SK-N-SH treated with all-trans-retinoic acid at 6 μM for 48 hours (cell line): ENCODE measurements around the gene NMT2.

Source experiments
- ATAC-seq: fragments of 200-7000 bp; cut with Tn5 transposase; 3 replicates; pipeline ENCODE4 v1.9.1; 2020; ENCODE audit warnings: mild to moderate bottlenecking, moderate library complexity
- ARNTL ChIP-seq: fragments of 450-650 bp; formaldehyde crosslinking; IDR thresholded peaks from 2 replicates; pipeline ENCODE4 v1.5.0; 2020; ENCODE audit warnings: low read depth, mild to moderate bottlenecking, moderate library complexity, borderline replicate concordance
- BACH2 ChIP-seq: fragments of 250-450 bp; sonication (Bioruptor Pico); IDR thresholded peaks from 2 replicates; pipeline ENCODE4 v1.9.0; 2021; ENCODE audit warnings: mild to moderate bottlenecking, borderline replicate concordance
- CSDC2 ChIP-seq: fragments of 250-450 bp; sonication (Bioruptor Pico); IDR thresholded peaks from 2 replicates; pipeline ENCODE4 v1.5.0; 2020; ENCODE audit warnings: mild to moderate bottlenecking, moderate library complexity
- ESRRG ChIP-seq: fragments of 250-450 bp; sonication (Bioruptor Pico); IDR thresholded peaks from 2 replicates; pipeline ENCODE4 v1.6.1; 2021; ENCODE audit warnings: mild to moderate bottlenecking
- ISL1 ChIP-seq: fragments of 250-450 bp; sonication (Bioruptor Pico); IDR thresholded peaks from 2 replicates; pipeline ENCODE4 v2.1.2; 2022; ENCODE audit warnings: mild to moderate bottlenecking, moderate library complexity
- OSR1 ChIP-seq: fragments of 250-450 bp; sonication (Bioruptor Pico); IDR thresholded peaks from 2 replicates; pipeline ENCODE4 v1.8.0; 2022; ENCODE audit warnings: moderate library complexity, mild to moderate bottlenecking, inconsistent platforms
- PPARA ChIP-seq: fragments of 250-450 bp; sonication (Bioruptor Pico); IDR thresholded peaks from 2 replicates; pipeline ENCODE4 v1.5.0; 2020; ENCODE audit warnings: mild to moderate bottlenecking, borderline replicate concordance
- RARB ChIP-seq: fragments of 250-450 bp; sonication (Bioruptor Pico); IDR thresholded peaks from 2 replicates; pipeline ENCODE4 v1.8.0; 2021; ENCODE audit warnings: mild to moderate bottlenecking, moderate library complexity
- SNAI2 ChIP-seq: fragments of 250-450 bp; sonication (Bioruptor Pico); IDR thresholded peaks from 2 replicates; pipeline ENCODE4 v1.5.0; 2020; ENCODE audit warnings: mild to moderate bottlenecking, moderate library complexity
- TCF4 ChIP-seq: fragments of 250-450 bp; sonication (Bioruptor Pico); IDR thresholded peaks from 2 replicates; pipeline ENCODE4 v1.8.0; 2021; ENCODE audit warnings: mild to moderate bottlenecking, moderate library complexity, borderline replicate concordance
- TOX ChIP-seq: fragments of 250-450 bp; sonication (Bioruptor Pico); IDR thresholded peaks from 2 replicates; pipeline ENCODE4 v1.8.0; 2021; ENCODE audit warnings: mild to moderate bottlenecking, moderate library complexity, borderline replicate concordance
- ZC3H10 ChIP-seq: fragments of 250-450 bp; sonication (Bioruptor Pico); IDR thresholded peaks from 2 replicates; pipeline ENCODE4 v1.5.1; 2021; ENCODE audit warnings: mild to moderate bottlenecking, moderate library complexity
- ZFP3 ChIP-seq: fragments of 250-450 bp; sonication (Bioruptor Pico); IDR thresholded peaks from 2 replicates; pipeline ENCODE4 v1.5.0; 2020; ENCODE audit warnings: mild to moderate bottlenecking, moderate library complexity
- ZFP30 ChIP-seq: fragments of 450-650 bp; formaldehyde crosslinking; IDR thresholded peaks from 2 replicates; pipeline ENCODE4 v1.5.0; 2022; ENCODE audit warnings: mild to moderate bottlenecking, moderate library complexity
- ZNF565 ChIP-seq: fragments of 450-650 bp; formaldehyde crosslinking; conservative IDR thresholded peaks from 2 replicates; pipeline ENCODE4 v1.5.0; 2020; ENCODE audit warnings: low read depth, mild to moderate bottlenecking, moderate library complexity
- ZNF70 ChIP-seq: fragments of 450-650 bp; formaldehyde crosslinking; IDR thresholded peaks from 2 replicates; pipeline ENCODE4 v1.5.0; 2020; ENCODE audit warnings: mild to moderate bottlenecking, moderate library complexity
- ZNF8 ChIP-seq: fragments of 450-650 bp; formaldehyde crosslinking; IDR thresholded peaks from 2 replicates; pipeline ENCODE4 v1.5.0; 2020; ENCODE audit warnings: mild to moderate bottlenecking, moderate library complexity
- TF ChIP-seq, protein P1 (sequence below): fragments of 250-450 bp; sonication (Bioruptor Pico); IDR thresholded peaks from 2 replicates; pipeline ENCODE4 v1.8.0; 2020; ENCODE audit warnings: mild to moderate bottlenecking, moderate library complexity, borderline replicate concordance
- TF ChIP-seq, protein P2 (sequence below): fragments of 250-450 bp; sonication (Bioruptor Pico); IDR thresholded peaks from 2 replicates; pipeline ENCODE4 v1.8.0; 2021; ENCODE audit warnings: low read depth, mild to moderate bottlenecking, moderate library complexity, borderline replicate concordance
- TF ChIP-seq, protein P3 (sequence below): fragments of 250-450 bp; sonication (Bioruptor Pico); IDR thresholded peaks from 2 replicates; pipeline ENCODE4 v1.5.1; 2021; ENCODE audit warnings: mild to moderate bottlenecking, moderate library complexity
- TF ChIP-seq, protein P4 (sequence below): fragments of 250-450 bp; sonication (Bioruptor Pico); IDR thresholded peaks from 2 replicates; pipeline ENCODE4 v1.5.0; 2020; ENCODE audit warnings: mild to moderate bottlenecking, moderate library complexity

Gene NMT2

DNA sequence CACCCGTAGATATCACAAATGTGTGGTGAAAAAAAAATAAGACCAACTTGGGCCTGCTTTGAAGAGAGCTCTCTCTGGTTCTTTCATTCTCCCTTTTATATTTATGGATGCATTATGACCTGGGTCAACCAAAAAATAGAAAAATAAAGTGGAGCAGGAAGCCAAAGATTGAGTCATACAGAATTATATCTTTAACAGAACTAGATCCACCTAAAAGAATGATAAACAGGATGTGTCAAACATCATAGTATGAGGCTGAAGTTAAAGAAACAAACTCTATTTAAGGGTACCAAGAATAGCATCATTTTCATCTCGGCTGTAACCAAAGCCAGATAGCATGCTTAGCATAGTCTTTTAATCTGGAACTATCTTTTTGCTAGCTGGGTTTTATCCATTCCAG is 28.8 kb upstream of the NMT2 start:
- TF ChIP-seq, protein P1, sequence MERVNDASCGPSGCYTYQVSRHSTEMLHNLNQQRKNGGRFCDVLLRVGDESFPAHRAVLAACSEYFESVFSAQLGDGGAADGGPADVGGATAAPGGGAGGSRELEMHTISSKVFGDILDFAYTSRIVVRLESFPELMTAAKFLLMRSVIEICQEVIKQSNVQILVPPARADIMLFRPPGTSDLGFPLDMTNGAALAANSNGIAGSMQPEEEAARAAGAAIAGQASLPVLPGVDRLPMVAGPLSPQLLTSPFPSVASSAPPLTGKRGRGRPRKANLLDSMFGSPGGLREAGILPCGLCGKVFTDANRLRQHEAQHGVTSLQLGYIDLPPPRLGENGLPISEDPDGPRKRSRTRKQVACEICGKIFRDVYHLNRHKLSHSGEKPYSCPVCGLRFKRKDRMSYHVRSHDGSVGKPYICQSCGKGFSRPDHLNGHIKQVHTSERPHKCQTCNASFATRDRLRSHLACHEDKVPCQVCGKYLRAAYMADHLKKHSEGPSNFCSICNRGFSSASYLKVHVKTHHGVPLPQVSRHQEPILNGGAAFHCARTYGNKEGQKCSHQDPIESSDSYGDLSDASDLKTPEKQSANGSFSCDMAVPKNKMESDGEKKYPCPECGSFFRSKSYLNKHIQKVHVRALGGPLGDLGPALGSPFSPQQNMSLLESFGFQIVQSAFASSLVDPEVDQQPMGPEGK (CRISPR knock-in tag): no peak
- TF ChIP-seq OSR1 (CRISPR knock-in tag) (no peak), SNAI2 (CRISPR knock-in tag) (no peak)
- peak; percentile 68 for ATAC-seq

DNA sequence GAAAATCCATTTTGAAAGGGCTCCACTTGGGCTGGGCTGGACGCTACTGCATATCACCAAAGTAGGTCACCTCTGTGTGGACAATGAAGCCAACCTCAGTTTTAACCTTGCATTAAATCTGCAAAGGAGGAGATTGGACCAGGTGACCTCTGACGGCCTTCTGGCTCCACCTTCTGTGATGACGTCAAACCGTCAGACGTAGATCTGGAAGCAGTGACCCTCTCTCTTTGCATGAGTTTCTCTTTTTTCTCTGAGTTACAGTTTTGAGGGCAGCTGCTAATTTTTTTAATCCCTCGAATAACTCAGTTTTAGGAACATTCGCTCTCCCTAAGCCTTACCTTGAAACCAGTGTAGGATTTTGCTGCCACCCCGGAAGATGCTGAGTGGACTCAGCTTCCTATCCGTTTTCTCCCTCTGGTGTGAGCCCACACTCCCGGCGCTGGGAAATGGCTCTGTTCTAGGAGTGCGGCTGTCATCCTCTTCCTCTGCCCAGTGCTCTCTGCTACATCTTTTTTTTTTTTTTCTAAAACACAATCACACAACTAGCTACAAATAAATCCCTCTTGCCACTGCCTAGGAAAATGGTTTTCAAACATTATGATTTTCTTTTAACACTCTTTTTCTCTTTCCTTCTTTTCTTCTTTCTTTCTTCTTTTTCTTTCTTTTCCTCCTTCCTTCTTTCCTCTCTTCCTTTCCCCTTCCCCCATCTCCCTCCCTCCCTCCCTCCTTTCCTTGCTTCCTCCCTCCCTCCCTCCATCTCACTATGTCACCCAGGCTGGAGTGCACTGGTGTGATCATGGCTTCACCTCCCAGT is 27.7 kb upstream of the NMT2 start:
- ATAC-seq: no peak
- TF ChIP-seq, protein P2, sequence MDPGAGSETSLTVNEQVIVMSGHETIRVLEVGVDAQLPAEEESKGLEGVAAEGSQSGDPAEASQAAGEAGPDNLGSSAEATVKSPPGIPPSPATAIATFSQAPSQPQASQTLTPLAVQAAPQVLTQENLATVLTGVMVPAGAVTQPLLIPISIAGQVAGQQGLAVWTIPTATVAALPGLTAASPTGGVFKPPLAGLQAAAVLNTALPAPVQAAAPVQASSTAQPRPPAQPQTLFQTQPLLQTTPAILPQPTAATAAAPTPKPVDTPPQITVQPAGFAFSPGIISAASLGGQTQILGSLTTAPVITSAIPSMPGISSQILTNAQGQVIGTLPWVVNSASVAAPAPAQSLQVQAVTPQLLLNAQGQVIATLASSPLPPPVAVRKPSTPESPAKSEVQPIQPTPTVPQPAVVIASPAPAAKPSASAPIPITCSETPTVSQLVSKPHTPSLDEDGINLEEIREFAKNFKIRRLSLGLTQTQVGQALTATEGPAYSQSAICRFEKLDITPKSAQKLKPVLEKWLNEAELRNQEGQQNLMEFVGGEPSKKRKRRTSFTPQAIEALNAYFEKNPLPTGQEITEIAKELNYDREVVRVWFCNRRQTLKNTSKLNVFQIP (CRISPR knock-in tag): no peak
- no peak for TF ChIP-seq ZC3H10 (CRISPR knock-in tag)
- no peak for TF ChIP-seq ARNTL
- TF ChIP-seq SNAI2 (CRISPR knock-in tag): no peak
- no peak for TF ChIP-seq TOX (CRISPR knock-in tag)
- TF ChIP-seq, protein P1 (CRISPR knock-in tag): no peak

DNA sequence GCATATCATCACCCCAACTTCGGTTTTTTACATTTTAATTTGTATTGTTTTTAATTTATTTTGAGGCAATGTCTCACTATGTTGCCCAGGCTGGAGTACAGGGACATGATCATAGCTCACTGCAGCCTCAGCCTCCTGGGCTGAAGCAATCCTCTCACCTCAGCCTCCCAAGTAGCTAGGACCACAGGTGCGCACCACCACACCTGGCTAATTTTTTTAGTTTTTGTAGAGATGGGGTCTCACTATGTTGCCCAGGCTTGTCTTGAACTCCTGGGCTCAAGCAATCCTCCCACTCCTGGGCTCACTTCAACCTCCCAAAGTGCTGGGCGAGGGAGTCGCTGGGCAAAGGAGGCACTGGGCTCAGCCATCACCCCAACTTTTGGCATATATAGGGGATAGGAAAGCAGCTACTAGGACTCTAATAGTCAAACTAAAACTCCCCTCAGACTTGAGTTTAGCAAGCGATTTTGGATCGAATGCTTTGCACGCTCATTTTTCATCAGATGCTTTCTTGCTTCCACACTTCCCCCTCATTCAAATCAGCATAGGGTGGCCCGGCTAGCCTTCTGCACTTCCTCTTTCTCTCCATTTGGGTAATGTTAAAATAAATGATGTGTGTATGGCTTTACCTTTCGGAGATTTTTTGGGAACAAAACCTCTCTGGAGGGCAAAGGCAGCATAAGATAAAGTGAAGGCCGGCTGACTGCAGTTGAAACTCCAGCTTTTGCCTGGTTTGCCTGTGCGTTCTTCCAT is 20.8 kb upstream of the NMT2 start:
- no peak for ATAC-seq
- TF ChIP-seq ZNF70 (CRISPR knock-in tag): no peak
- TF ChIP-seq ARNTL: no peak
- TF ChIP-seq, protein P3, sequence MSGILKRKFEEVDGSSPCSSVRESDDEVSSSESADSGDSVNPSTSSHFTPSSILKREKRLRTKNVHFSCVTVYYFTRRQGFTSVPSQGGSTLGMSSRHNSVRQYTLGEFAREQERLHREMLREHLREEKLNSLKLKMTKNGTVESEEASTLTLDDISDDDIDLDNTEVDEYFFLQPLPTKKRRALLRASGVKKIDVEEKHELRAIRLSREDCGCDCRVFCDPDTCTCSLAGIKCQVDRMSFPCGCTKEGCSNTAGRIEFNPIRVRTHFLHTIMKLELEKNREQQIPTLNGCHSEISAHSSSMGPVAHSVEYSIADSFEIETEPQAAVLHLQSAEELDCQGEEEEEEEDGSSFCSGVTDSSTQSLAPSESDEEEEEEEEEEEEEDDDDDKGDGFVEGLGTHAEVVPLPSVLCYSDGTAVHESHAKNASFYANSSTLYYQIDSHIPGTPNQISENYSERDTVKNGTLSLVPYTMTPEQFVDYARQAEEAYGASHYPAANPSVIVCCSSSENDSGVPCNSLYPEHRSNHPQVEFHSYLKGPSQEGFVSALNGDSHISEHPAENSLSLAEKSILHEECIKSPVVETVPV (CRISPR knock-in tag): no peak
- no peak for TF ChIP-seq ZFP30 (CRISPR knock-in tag)
- TF ChIP-seq ESRRG (CRISPR knock-in tag): no peak
- TF ChIP-seq, protein P4, sequence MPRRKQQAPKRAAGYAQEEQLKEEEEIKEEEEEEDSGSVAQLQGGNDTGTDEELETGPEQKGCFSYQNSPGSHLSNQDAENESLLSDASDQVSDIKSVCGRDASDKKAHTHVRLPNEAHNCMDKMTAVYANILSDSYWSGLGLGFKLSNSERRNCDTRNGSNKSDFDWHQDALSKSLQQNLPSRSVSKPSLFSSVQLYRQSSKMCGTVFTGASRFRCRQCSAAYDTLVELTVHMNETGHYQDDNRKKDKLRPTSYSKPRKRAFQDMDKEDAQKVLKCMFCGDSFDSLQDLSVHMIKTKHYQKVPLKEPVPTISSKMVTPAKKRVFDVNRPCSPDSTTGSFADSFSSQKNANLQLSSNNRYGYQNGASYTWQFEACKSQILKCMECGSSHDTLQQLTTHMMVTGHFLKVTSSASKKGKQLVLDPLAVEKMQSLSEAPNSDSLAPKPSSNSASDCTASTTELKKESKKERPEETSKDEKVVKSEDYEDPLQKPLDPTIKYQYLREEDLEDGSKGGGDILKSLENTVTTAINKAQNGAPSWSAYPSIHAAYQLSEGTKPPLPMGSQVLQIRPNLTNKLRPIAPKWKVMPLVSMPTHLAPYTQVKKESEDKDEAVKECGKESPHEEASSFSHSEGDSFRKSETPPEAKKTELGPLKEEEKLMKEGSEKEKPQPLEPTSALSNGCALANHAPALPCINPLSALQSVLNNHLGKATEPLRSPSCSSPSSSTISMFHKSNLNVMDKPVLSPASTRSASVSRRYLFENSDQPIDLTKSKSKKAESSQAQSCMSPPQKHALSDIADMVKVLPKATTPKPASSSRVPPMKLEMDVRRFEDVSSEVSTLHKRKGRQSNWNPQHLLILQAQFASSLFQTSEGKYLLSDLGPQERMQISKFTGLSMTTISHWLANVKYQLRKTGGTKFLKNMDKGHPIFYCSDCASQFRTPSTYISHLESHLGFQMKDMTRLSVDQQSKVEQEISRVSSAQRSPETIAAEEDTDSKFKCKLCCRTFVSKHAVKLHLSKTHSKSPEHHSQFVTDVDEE (CRISPR knock-in tag): no peak
- TF ChIP-seq ZC3H10 (CRISPR knock-in tag): no peak
- TF ChIP-seq PPARA (CRISPR knock-in tag): no peak
- no peak for TF ChIP-seq SNAI2 (CRISPR knock-in tag)
- TF ChIP-seq TOX (CRISPR knock-in tag): no peak
- TF ChIP-seq BACH2 (CRISPR knock-in tag): no peak
- TF ChIP-seq ISL1 (CRISPR knock-in tag): no peak
- TF ChIP-seq ZNF565 (CRISPR knock-in tag): no peak
- no peak for TF ChIP-seq CSDC2 (CRISPR knock-in tag)
- TF ChIP-seq ZFP3 (CRISPR knock-in tag): no peak
- TF ChIP-seq RARB (CRISPR knock-in tag): no peak
- TF ChIP-seq, protein P1 (CRISPR knock-in tag): no peak
- TF ChIP-seq OSR1 (CRISPR knock-in tag): no peak
- TF ChIP-seq ZNF8 (CRISPR knock-in tag): no peak
- no peak for TF ChIP-seq TCF4
- TF ChIP-seq, all 23 proteins: peak for 0
